ENCODE measurements around the gene PTPRN2. TPM values are rescaled to one million over a fixed set of nuclear protein-coding genes. Genes with fewer than 3 reads are reported as not detected.

Gene PTPRN2
- total and polyA plus RNA-seq, 2 of the 8 experiments (the other 6 are each of a cell fraction or from before 2014, with no cell fraction given), result 2.6 to 4.5 TPM

DNA sequence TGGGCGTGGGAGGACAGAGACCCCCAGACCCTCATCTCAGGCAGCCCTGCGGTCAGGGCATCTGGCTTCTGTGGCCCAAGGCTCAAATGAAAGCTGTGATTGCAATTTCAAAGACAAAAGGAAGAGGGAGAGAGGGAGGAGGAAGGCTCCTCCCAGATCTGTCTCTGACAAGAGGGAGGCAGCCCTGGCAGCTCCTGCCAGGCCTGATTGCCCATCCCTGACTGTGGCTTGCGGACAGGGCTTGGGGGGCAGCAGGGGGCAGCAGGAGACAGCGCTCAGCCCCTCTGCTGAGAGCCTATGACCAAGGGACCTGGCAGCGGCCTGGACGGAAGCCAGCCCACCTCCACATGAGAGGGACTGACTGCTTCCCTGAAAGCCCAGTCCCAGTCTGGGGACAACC, 91.8 kb downstream of the PTPRN2 start (continued):
- TF ChIP-seq GTF2F1 (IDR thresholded peaks at IDR 0.05; ENCODE audit: borderline replicate concordance, low read depth, low read length) (no peak), HDAC6 (IDR thresholded peaks at IDR 0.05; ENCODE audit: low read depth, low read length) (no peak), BRCA1 (IDR thresholded peaks at IDR 0.05; ENCODE audit: low read depth, low read length) (no peak), POLR2A (IDR thresholded peaks at IDR 0.05; ENCODE audit: control extremely low read depth in 1 of 2, low read depth in 2 of 2, low read length in 2 of 2) (no peak), ZNF274 (IDR thresholded peaks at IDR 0.05; ENCODE audit: borderline replicate concordance, extremely low read depth, low read length) (no peak), TBP (IDR thresholded peaks at IDR 0.05; ENCODE audit: low read depth, low read length) (0 out of 2 replicates have a peak, but pooled peaks have one; percentile 12), ATF2 (IDR thresholded peaks at IDR 0.05; ENCODE audit: low read length) (no peak), YY1 (IDR thresholded peaks at IDR 0.05; ENCODE audit: low read depth, low read length) (0 out of 2 replicates have a peak, but pooled peaks have one; percentile 40), CBX8 (IDR thresholded peaks at IDR 0.05; ENCODE audit: borderline replicate concordance, low read depth, low read length) (no peak), POLR2AphosphoS5 (IDR thresholded peaks at IDR 0.05; ENCODE audit: low read depth, low read length) (no peak), SIN3A (conservative IDR thresholded peaks at IDR 0.05 in 1 of 2, IDR thresholded peaks at IDR 0.05 in 1 of 2; ENCODE audit: low read depth in 1 of 2, low read length in 2 of 2) (peak in 1 of 2 experiments; percentile 67; a peak in 1 of 4 replicates), NANOG (IDR thresholded peaks at IDR 0.05; ENCODE audit: insufficient read depth, low read depth, low read length, poor library complexity, severe bottlenecking) (no peak)

Data from H1 (cell line).